ENCODE measurements around the gene ST6GALNAC6.

ST6GALNAC6 gene

DNA sequence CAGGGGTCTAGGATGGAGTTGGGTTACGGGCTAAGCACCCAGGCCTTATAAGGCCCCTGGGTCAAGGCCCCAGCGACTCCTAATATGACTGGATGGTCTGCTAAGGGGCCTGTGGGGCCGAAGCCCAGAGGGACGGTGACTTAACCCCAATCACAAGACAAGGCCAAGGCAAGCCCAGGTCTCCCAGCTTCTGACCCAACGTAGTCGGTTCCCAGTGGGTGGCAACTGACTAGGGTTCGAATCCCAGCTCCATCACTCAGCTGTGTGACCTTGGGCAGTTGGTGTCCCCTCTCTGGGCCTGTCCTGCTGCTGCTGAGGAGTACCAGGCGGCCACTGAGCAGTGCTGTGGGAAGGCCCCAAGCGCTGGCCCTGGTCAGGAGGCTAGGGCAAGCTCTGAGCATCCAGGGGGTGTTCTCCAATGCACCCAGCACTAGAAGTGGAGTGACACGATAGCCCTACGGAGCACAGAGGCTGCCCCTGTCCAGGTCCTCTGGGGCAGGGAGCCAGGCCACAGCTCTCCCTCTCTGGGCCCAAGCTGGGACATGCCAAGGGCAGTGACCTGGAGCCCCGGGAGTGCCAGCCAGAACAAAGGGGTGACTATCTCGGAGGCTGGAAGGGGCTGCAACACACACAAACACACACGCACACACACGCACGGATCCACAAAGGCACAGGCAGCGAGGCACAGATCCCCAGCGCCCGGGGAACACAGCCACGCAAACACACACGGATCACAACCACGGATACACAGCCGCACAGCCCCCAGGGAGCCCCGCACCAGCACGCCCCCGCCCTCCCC is 22.4 kb downstream of the ST6GALNAC6 start:
- Histone ChIP-seq H3K4me3 (peak overlapping the region; percentile 55), H3K27me3 (peaks cover 23% of the 10 kb centered on the region), H3K36me3 (no peaks in the 10 kb centered on the region), H3K4me1 (peaks cover 98% of the 10 kb centered on the region), H3K27ac (peak overlapping the region; percentile 65; the same call in 1 of the 2 replicates), H3K9me3 (no peaks in the 10 kb centered on the region), H3K9ac (peak overlapping the region; percentile 66), H4K20me1 (no peaks in the 10 kb centered on the region), H3K4me2 (peak overlapping the region; percentile 78)
- no peak for TF ChIP-seq Cebpa-rat (IDR thresholded peaks at IDR 0.05)

DNA sequence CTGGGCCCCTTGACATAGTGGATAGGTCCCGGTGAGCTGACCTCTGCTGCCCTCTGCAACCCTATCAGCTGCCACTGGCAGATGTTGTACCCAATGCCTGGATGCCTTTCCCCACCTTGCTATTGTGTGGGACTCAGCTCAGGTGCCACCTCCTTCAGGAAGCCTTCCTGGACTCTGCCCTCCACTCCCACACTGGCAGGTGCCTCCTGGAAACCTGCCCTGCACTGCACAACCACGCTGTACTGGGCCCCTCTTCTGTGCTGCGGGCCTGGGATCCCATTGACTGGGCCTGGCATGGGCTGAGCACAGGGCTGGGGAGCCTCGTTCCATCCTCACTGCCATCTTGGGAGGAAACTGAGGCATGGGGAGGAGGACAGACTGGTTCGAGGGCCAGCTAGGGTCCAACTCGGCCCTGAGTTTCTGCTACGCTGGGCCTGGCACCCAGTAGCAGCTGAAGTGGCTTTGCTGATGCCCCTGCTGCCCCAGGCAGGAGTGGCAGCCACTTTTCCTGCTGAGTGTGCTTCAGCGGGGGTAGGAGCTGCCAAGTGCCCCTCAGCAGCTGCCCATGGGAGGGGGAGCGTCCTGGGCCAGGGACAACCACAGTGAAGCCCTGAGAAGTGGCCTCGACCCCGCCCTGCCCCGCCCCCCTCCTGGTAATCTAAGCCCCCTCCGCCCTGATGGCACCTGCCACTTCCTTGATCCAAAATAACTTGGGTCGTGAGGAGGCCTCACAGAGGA is 23.2 kb downstream of the ST6GALNAC6 start:
- Histone ChIP-seq H3K9ac (peak overlapping the region; percentile 46; the same call in 1 of the 2 replicates), H3K9me3 (no peaks in the 10 kb centered on the region), H3K4me1 (peaks cover 93% of the 10 kb centered on the region), H4K20me1 (no peaks in the 10 kb centered on the region), H3K4me2 (peak overlapping the region; percentile 78), H3K36me3 (no peaks in the 10 kb centered on the region; the same call in 1 of the 2 replicates), H3K27me3 (peaks cover 23% of the 10 kb centered on the region), H3K4me3 (no peak overlapping the region), H3K27ac (no peak overlapping the region; the same call in 1 of the 2 replicates)
- TF ChIP-seq Cebpa-rat (IDR thresholded peaks at IDR 0.05): no peak

DNA sequence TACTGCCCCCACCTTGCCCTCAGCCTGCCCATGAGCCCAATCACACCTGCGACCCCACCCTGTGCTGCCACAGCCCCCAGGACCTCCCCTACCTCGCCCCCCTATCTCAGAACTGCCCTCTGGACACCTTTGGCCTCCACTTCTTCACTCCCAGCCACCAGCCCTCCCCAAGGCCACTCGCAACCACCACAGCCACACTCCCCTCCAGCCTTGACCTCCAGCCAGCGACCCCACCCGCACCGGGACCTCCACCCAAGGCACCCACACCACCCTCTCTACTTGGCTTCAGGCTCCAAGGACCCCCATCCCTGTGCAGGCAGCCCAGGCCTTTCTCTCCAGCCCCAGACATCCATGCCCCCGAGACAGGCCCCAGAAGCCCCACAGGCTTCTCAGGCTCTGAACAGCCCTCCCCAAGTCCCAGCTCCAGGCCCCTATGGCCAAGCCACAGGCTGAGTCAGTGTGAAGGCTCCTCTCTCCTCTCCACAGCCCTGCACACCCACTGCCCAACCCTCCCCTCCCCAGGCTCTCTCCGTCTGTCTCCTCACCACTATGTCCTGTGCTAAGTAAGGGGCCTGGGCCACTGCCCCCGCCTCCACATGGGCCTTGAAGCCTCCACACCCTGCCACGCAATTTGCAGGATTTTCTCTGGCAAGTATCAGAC is 24.0 kb downstream of the ST6GALNAC6 start:
- Histone ChIP-seq H4K20me1 (no peaks in the 10 kb centered on the region), H3K4me3 (no peak overlapping the region), H3K9ac (0 out of 2 replicates have a peak overlapping the region, but pooled peaks have one; percentile 46), H3K9me3 (no peaks in the 10 kb centered on the region), H3K4me1 (peaks cover 88% of the 10 kb centered on the region), H3K27me3 (peaks cover 23% of the 10 kb centered on the region), H3K27ac (peak overlapping the region; percentile 64; the same call in 1 of the 2 replicates), H3K4me2 (peak overlapping the region; percentile 78), H3K36me3 (peaks cover 3% of the 10 kb centered on the region; the same call in 1 of the 2 replicates)
- TF ChIP-seq Cebpa-rat (IDR thresholded peaks at IDR 0.05): no peak

DNA sequence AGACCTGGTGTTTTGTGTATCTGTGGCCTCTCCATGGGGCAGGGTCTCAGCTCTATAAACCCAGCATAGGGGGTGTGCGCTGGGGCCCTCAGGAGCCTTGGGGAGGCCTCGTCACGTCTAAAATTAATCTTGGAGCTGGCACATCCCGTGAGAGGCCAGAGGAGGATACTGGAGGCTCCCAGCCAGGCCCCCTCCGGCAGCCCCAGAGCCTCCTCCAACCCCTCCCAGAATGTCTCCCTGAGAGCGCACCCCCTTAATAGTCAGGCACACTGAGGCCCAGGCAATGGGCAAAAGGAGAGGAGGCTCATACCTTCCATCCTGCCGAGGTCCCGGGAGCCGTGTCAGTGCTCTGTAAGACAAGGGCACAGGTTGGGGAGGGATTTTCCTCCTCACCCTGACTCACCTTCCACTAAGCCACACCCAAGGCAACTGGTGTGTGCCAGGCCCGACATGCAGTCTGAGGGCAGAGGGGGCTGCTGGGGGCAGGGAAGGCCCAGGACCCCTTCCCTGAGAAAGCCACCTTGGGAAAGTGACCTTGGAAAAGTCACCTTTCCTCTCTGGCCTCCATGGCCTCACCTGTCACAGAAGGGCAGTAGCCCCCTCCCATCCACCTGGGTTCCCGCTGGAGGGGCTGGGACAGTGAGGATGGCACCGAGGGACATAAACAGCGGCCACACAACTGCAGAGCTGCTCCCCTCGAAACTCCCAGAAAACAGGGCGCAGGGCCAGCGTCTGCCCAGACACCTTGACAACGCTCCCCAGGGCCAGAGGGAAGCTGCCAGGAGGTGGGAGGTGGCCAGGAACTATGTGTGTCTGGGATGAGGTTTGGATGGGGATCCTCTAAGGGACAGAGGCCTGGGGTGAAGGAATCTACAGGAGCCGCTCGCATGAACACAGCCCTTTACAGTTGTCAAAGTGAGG is 24.8 kb downstream of the ST6GALNAC6 start:
- peaks cover 3% of the 10 kb centered on the region; the same call in 1 of the 2 replicates for H3K36me3 ChIP-seq
- peak overlapping the region; percentile 64 for H3K27ac ChIP-seq
- TF ChIP-seq Cebpa-rat (IDR thresholded peaks at IDR 0.05): no peak
- peak overlapping the region; percentile 78 for H3K4me2 ChIP-seq
- H3K9me3 ChIP-seq: no peaks in the 10 kb centered on the region
- peaks cover 88% of the 10 kb centered on the region for H3K4me1 ChIP-seq
- no peaks in the 10 kb centered on the region for H4K20me1 ChIP-seq
- peak overlapping the region; percentile 46 for H3K9ac ChIP-seq
- H3K27me3 ChIP-seq: peaks cover 23% of the 10 kb centered on the region
- no peak overlapping the region for H3K4me3 ChIP-seq

DNA sequence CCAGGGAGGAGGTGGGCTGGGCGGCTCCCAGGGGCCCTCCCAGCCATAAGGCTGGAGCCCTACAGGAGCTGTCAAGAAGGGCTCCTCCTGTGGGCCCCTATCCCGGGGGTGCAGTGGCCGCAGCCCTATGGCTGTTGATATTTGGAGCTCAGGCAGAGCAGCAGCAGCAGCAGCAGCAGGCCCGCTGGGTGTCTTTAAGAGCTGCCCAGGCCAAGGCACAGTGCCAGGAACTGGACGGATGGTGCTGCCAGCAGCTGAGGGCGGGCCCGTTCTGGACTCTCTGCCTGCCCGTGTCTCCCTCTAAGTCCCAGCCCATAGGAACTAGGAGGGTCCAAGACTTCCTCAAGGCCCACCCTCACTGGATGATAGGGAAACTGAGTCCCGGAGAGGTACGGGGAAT is 25.5 kb downstream of the ST6GALNAC6 start:
- H3K4me1 ChIP-seq: peaks cover 88% of the 10 kb centered on the region
- H3K4me3 ChIP-seq: no peak overlapping the region

DNA sequence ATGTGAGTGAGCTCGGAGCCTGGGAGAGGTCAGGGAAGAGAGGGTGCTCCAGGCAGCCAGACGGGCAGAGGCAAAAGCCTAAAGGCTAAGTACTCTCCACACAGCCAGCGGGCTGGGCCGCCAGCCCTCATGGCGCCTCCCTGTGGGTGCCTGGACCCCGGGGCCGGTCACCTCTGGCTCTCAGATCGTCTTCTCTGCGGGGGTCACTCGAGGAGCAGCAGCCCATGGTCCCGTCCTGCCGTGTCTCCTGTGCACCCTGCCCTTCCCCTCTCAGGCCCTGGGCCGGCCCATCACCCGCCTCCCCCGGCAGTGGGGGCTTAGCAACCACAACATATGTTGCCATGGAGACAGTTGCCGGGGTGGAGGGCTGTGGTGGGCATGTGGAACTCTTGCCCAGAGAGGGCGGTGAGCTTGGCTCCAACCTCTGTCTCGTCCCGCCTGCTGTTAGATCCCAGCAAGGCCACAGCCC is 26.1 kb downstream of the ST6GALNAC6 start:
- Histone ChIP-seq H3K4me1 (peaks cover 88% of the 10 kb centered on the region), H3K27me3 (peaks cover 17% of the 10 kb centered on the region), H3K9ac (peak overlapping the region; percentile 51), H3K36me3 (peaks cover 3% of the 10 kb centered on the region; the same call in 1 of the 2 replicates), H4K20me1 (no peaks in the 10 kb centered on the region), H3K4me2 (peak overlapping the region; percentile 78), H3K4me3 (no peak overlapping the region), H3K27ac (peak overlapping the region; percentile 64), H3K9me3 (no peaks in the 10 kb centered on the region)
- no peak for TF ChIP-seq Cebpa-rat (IDR thresholded peaks at IDR 0.05)

More for the DNA sequence above, 25.5 kb downstream of the ST6GALNAC6 start:
- no peak for TF ChIP-seq Cebpa-rat (IDR thresholded peaks at IDR 0.05)
- Histone ChIP-seq H4K20me1 (no peaks in the 10 kb centered on the region), H3K36me3 (peaks cover 3% of the 10 kb centered on the region; the same call in 1 of the 2 replicates), H3K9me3 (no peaks in the 10 kb centered on the region), H3K27me3 (peaks cover 23% of the 10 kb centered on the region), H3K27ac (peak overlapping the region; percentile 64), H3K4me2 (peak overlapping the region; percentile 78), H3K9ac (peak overlapping the region; percentile 46; the same call in 1 of the 2 replicates)

DNA sequence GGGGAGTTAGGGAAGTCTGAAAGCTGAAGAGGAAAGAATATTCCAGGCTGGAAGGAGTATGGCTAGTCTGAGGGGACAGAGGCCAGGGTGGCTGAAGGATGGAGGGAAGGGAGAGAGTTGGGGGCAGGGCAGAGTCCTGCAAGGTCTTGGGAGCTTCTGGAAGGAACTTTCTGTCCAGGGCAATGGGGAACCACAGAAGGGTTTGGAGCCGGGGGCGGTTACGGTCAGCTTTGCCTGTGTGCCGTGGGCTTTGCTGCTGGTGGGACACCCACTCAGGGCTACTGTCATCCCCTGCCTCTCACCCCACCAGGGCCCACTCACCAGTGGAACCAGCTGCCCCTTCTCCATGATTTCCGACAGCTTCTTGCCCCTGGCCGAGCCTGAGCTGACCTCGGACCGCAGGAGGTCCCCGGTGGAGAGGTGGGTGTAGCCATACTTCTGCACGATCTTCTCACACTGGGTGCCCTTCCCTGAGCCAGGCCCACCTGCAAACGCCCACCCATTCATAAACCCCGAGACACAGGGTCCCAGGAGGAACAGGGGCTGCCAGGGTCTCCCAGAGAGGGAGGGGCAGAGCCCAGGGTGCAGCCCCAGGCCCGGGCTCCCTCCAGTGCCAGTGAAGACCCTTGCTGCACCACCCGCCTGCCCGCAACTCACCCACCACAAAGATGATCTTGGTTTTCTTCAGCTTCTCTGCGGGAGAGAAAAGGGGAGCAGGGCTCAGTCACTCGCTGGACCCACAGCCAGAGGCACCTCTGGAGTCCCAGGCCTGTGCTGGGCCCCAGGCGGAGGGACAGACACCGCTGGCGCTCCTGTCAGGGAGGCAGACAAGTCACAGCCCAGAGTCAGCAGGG is 26.8 kb downstream of the ST6GALNAC6 start:
- H3K4me1 ChIP-seq: peaks cover 88% of the 10 kb centered on the region
- H3K27me3 ChIP-seq: peaks cover 10% of the 10 kb centered on the region
- no peaks in the 10 kb centered on the region for H4K20me1 ChIP-seq
- H3K9me3 ChIP-seq: no peaks in the 10 kb centered on the region
- peaks cover 8% of the 10 kb centered on the region; the same call in 1 of the 2 replicates for H3K36me3 ChIP-seq
- H3K27ac ChIP-seq: peak overlapping the region; percentile 64
- peak overlapping the region; percentile 78 for H3K4me2 ChIP-seq
- peak overlapping the region; percentile 51 for H3K9ac ChIP-seq
- H3K4me3 ChIP-seq: no peak overlapping the region
- no peak for TF ChIP-seq Cebpa-rat (IDR thresholded peaks at IDR 0.05)

DNA sequence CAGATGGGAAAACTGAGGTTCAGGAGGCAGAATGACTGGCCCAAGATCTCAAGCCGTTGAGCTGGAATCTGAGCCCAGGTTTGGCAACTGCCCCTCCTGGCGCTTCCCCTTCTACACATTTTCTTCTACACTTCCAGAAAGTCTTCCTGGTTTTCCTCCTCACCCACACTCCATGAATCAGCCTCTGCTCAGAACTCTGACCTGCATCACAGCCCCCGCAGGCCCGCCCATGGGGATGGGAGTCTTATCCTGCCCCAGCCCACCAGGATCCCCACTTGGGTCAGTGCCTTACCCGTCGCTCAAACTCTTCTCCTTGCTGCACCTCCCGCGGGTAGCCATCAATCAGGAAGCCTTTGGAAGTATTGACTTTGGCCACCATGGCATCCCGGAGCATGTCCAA is 27.9 kb downstream of the ST6GALNAC6 start:
- peaks cover 8% of the 10 kb centered on the region; the same call in 1 of the 2 replicates for H3K36me3 ChIP-seq
- TF ChIP-seq Cebpa-rat (IDR thresholded peaks at IDR 0.05): no peak
- H3K9ac ChIP-seq: no peak overlapping the region
- H3K4me3 ChIP-seq: no peak overlapping the region
- H3K27me3 ChIP-seq: peaks cover under 1% of the 10 kb centered on the region; the same call in 1 of the 2 replicates
- peaks cover 89% of the 10 kb centered on the region for H3K4me1 ChIP-seq
- no peaks in the 10 kb centered on the region for H3K9me3 ChIP-seq
- no peaks in the 10 kb centered on the region for H4K20me1 ChIP-seq
- H3K27ac ChIP-seq: no peak overlapping the region
- no peak overlapping the region for H3K4me2 ChIP-seq

Measured in BLaER1 (cell line).